Right atrium auricular region (tissue), 2 donors: ENCODE measurements around the gene MRGPRE. TPM values are rescaled to one million over a fixed set of nuclear protein-coding genes. Genes with fewer than 3 reads are reported as not detected.
A peak's percentile ranks its signal among the peaks of the same experiment; 100 is the strongest.

ENCODE experiments used
- DNase-seq: peaks from one replicate; pipeline ENCODE4 v3.0.0-alpha.2; 2019; ENCODE audit warnings: low spot score
- H3K27ac ChIP-seq, 2 donors: fragments of 200-600 bp; sonication (generic); 1 replicate in 1 of 2; 2 replicates in 1 of 2; pipeline ENCODE4 v1.5.1; 2016 to 2019
- H3K27me3 ChIP-seq, 2 donors: fragments of 200-600 bp; sonication (generic); one replicate each; pipeline versions ENCODE4 v1.5.1 to v1.6.0; 2017 to 2019
- H3K36me3 ChIP-seq: fragments of 200-600 bp; sonication (generic); one replicate; pipeline ENCODE4 v1.5.1; 2016
- H3K4me1 ChIP-seq, 2 donors: fragments of 200-600 bp; sonication (generic); one replicate each; pipeline versions ENCODE4 v1.5.1 to v1.6.0; 2017 to 2019
- H3K4me3 ChIP-seq, 2 donors: fragments of 200-600 bp; sonication (generic); 1 replicate in 1 of 2; 2 replicates in 1 of 2; pipeline ENCODE4 v1.5.1; 2017 to 2019; ENCODE audit warnings: mild to moderate bottlenecking in 1 of 2, moderate library complexity in 1 of 2
- H3K9me3 ChIP-seq, 2 donors: fragments of 200-600 bp; sonication (generic); one replicate each; pipeline ENCODE4 v1.5.1; 2019
- CTCF ChIP-seq, 2 donors: fragments of 200-600 bp; sonication (generic); IDR thresholded peaks; one replicate each; pipeline ENCODE4 v1.5.1; 2019; ENCODE audit warnings: antibody characterized with exemption in 2 of 2
- total RNA-seq, 2 donors: library from RNA; depleted of rRNA; stranded (reverse); fragments of >200 nt; gene quantifications; one replicate each; pipeline ENCODE4 v1.1.0, GENCODE V29; 2016

Gene MRGPRE
- total RNA-seq, 2 donors from 2014 or later, result not detected

- H3K27ac ChIP-seq, result no peak overlapping the region
- no peaks in the 10 kb centered on the region for H3K36me3 ChIP-seq
- H3K4me1 ChIP-seq, result peaks cover 0 to under 1% of the 10 kb centered on the region in 2 donors
- H3K4me3 ChIP-seq, result no peak overlapping the region
- no peak for TF ChIP-seq CTCF (IDR thresholded peaks at IDR 0.05)
- no peak for DNase-seq
- peaks cover 0 to 15% of the 10 kb centered on the region in 2 donors for H3K27me3 ChIP-seq
- H3K9me3 ChIP-seq, result no peaks in the 10 kb centered on the region
Observed at GRCh38 chr11:3197878-3198528, 34.2 kb downstream of the MRGPRE start.

- Histone ChIP-seq H3K27ac (no peak overlapping the region), H3K36me3 (no peaks in the 10 kb centered on the region), H3K9me3 (no peaks in the 10 kb centered on the region), H3K27me3 (peaks cover 0 to 6% of the 10 kb centered on the region in 2 donors), H3K4me1 (no peaks in the 10 kb centered on the region), H3K4me3 (no peak overlapping the region)
- TF ChIP-seq CTCF (IDR thresholded peaks at IDR 0.05), result no peak
- no peak for DNase-seq
Observed at GRCh38 chr11:3197044-3197695, 35.0 kb downstream of the MRGPRE start.

GRCh38 chr11:3196161-3197043 is 35.8 kb downstream of the MRGPRE start:
- Histone ChIP-seq H3K4me1 (no peaks in the 10 kb centered on the region), H3K36me3 (no peaks in the 10 kb centered on the region), H3K4me3 (no peak overlapping the region), H3K27me3 (no peaks in the 10 kb centered on the region), H3K27ac (no peak overlapping the region), H3K9me3 (no peaks in the 10 kb centered on the region)
- TF ChIP-seq CTCF (IDR thresholded peaks at IDR 0.05), result no peak
- no peak for DNase-seq

- Histone ChIP-seq H3K4me3 (no peak overlapping the region), H3K36me3 (no peaks in the 10 kb centered on the region), H3K27me3 (no peaks in the 10 kb centered on the region), H3K9me3 (no peaks in the 10 kb centered on the region), H3K4me1 (no peaks in the 10 kb centered on the region), H3K27ac (no peak overlapping the region)
- no peak for DNase-seq
- peak in 1 of 2 donors; percentile 55 for TF ChIP-seq CTCF (IDR thresholded peaks at IDR 0.05)
Observed at GRCh38 chr11:3195251-3196160, 36.7 kb downstream of the MRGPRE start.
